Sciatic nerve (tissue), 2 donors: ENCODE results near the gene ARSG. TPM values are rescaled to one million over a fixed set of nuclear protein-coding genes. Genes with fewer than 3 reads are reported as not detected.
A peak's percentile ranks its signal among the peaks of the same experiment; 100 is the strongest.
"Not testable (repeated sequence)": the region's sequence is repeated elsewhere in the genome, so short reads cannot be mapped to it uniquely, and the experiment has no call there.

ENCODE experiments used
- ATAC-seq: fragments of 200-7000 bp; cut with Tn5 transposase; one replicate; pipeline ENCODE4 v1.9.1; 2020; ENCODE audit warnings: mild to moderate bottlenecking, moderate library complexity
- DNase-seq: peaks from one replicate; pipeline ENCODE4 v3.0.0-alpha.2; 2020; ENCODE audit warnings: low spot score
- intact Hi-C: fragments of 100-400 bp; cut with DNase I; formaldehyde crosslinking; loops from one replicate; pipeline ENCODE4 v1.14.2; 2022
- total RNA-seq: library from RNA; stranded (reverse); fragmentation: NEBNext Ultra II Directional; extraction: Animal tissue kit (Norgen Biotek cat#: 25700); gene quantifications from one replicate; pipeline ENCODE4 v1.2.1, GENCODE V29; 2021
- donor health status: DM: no; HTN: no; CAD: no.
- donor health status: DM: no; HTN: no; CAD: no.

The ARSG gene
- total RNA-seq, 1 donor from 2014 or later = 7.0 TPM

DNA sequence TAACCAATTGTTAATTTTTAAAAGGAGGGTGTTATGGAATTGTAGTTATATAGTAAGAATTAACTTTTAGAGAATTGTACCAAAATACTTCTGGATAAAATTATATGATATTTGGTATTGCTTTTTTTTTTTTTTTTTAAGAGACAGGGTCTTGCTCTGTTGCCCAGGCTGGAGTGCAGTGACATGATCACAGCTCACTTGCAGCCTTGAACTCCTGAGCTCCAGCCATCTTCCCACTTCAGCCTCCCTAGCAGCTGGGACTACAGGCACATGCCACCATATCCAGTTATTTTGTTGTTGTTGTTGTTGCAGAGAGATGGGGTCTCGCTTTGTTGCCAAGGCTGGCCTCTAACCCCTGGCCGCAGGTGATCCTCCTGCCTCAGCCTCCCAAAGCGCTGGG, 8.5 kb downstream of the ARSG start:
- DNase-seq = no peak
- ATAC-seq = no peak
- intact Hi-C loops = no loop called here

DNA sequence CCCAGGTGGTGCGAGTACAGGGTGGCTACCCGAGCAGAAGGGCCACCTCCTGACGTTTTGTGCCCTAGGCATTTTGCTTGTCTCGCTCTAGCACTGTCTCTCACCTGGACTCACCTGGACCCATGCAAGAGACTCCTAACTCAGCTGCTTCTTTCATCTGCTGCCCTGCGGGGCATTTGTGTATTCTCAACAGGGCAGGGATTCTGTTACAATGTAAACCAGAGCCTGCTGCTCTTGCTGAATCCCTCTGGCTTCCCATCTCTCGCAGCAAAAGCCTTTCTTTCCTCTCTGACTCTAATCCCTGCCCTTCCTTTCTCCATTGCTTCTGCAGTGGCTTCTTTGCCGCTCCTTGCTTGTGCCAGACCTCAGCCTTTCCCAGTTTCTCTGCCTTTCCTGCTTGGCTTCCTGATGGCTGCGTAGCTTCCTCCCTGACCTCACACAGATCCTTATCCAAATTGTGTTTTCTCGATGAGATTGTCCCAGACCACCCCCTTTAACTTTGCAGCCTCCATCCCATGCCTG, 10.2 kb downstream of the ARSG start:
- no peak for DNase-seq
- ATAC-seq = peak; percentile 48
- intact Hi-C loops = no loop called here

DNA sequence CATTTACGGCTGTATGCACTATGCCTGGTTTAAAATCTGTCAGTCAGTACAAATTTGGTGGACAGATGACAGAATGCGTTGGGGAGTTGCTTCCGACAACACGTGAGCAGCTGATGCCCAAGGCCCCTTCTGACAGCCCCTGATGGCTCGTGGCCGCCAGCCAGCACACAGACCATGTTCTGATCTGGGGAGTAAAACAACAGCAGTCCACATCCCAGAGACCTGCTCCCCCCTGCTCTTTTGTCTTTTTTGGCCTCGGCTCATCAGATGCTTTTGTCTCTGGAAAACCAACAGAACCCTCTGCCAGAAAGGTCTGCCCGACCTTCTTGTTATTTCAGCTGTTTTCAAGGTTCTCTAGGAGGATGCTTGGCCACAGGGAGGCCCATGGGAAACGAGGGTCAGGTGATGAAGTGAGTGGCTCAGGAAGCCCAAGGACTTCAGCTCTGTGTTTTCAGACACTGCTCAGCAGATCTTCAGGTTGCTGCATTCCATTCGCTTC, 10.8 kb downstream of the ARSG start:
- peak; percentile 94 for ATAC-seq
- intact Hi-C loops = no loop called here

DNA sequence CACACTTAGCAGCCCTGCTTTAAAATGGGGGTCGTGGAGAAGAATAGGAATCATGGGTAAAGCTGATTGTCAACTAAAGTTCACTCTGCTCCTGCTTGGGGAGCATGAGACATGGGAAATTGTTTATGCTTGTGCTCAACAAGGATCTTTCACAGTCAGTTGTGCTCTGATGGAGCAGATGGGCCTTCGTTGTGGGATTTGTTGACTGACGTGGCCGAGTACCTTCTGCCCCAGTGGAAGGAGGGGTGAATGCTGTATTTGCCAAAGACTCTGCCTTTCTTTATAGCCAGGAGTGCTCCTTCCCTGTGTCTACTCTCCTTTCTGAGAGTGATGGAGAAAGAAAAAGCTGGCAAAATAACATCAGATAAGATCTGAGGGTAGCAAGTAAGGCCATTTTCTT, 11.4 kb downstream of the ARSG start:
- intact Hi-C loops = no loop called here
- ATAC-seq (peak; percentile 71), DNase-seq (no peak)

More for the DNA sequence above, 10.8 kb downstream of the ARSG start:
- peak; percentile 63 for DNase-seq

DNA sequence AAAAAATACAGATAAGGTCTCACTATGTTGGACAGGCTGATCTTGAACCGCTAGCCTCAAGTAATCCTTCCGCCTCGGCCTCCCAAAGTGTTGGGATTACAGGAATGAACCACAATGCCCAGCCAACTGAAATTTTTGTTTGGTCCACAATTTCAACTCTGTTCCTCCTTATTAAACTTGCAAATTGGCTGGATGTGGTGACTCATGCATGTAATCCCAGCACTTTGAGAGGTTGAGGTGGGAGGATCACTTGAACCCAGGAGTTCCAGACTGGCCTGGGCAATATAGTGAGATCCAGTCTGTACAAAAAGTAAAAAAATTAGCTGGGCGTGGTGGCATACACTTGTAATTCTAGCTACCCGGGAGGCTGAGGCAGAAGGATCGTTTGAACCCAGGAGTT, 13.4 kb downstream of the ARSG start:
- intact Hi-C loops = no loop called here
- DNase-seq (no peak), ATAC-seq (no peak)

DNA sequence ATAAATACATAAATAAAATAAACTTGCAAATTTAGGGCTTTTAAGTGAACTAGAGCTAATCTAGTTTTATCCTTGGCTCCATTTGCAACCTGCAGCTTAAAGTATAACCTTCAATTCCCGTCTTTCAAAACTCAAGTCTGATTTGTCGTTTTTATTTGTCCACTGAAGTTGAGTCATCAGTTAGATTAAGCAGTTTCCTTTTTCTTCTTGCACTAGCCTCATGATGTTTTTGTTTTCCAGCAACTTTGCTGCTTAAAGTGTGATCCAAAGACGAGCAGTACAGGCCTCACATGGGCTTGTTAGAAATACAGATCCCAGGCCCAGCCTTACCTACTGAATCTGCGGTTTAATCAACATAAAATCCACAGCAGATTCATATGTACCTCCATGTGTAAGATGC, 13.8 kb downstream of the ARSG start:
- DNase-seq (no peak), ATAC-seq (no peak)
- intact Hi-C loops = no loop called here

DNA sequence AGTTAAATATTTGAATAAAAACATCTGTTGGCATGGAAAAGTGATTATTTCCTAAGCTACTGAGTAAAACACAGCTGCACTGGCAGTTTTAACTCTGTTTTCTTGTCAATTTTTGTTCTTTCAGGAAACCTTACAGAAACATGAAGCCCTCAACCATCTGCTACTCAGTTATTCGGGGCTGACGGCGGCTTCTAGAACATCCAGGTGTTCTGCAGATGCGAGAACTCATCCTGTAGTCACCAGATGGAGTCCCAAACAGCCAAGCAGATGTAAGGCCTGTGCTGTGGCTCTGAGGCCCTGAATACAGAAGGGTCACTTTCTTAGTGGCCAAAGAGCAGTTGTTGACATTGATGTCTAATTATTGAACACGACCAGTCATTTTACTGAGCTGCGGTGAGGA, 15.5 kb downstream of the ARSG start:
- intact Hi-C loops = no loop called here
- ATAC-seq = no peak
- DNase-seq = no peak

DNA sequence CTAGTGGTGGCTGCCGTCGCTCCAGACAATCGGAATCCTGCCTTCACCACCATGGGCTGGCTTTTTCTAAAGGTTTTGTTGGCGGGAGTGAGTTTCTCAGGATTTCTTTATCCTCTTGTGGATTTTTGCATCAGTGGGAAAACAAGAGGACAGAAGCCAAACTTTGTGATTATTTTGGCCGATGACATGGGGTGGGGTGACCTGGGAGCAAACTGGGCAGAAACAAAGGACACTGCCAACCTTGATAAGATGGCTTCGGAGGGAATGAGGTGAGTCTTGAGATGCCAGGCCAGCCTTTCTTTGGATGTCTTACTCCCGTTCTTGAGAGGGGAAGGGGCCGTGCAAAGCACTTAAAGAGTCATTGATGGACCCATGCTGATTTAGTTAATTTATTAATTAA, 16.1 kb downstream of the ARSG start:
- intact Hi-C loops = no loop called here
- ATAC-seq (no peak), DNase-seq (no peak)

DNA sequence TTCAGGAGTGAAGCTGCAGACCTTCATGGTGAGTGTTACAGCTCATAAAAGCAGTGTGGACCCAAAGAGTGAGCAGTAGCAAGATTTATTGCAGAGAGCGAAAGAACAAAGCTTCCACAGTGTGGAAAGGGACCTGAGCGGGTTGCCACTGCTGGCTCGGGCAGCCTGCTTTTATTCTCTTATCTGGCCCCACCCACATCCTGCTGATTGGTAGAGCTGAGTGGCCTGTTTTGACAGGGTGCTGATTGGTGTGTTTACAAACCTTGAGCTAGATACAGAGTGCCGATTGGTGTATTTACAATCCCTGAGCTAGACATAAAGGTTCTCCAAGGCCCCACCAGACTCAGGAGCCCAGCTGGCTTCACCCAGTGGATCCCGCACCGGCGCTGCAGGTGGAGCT, 17.2 kb downstream of the ARSG start:
- ATAC-seq, intact Hi-C loops, DNase-seq: not testable (repeated sequence)

DNA sequence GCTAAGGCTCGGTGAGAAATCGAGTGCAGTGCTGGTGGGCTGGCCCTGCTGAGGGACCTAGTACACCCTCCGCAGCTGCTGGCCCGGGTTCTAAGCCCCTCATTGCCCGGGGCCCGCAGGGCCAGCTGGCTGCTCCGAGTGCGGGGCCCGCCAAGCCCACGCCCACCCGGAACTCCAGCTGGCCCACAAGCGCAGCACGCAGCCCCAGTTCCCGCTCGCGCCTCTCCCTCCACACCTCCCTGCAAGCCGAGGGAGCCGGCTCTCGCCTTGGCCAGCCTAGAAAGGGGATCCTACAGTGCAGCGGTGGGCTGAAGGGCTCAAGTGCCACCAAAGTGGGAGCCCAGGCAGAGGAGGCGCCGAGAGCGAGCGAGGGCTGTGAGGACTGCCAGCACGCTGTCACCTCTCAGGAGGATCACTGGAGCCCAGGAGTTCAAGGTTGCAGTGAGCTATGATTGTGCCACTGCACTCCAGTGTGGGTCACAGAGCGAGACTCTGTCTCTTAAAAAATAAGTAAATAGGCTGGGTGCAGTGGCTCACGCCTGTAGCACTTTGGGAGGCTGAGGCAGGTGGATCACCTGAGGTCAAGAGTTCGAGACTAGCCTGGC, 17.9 kb downstream of the ARSG start:
- ATAC-seq, intact Hi-C loops, DNase-seq: not testable (repeated sequence)

DNA sequence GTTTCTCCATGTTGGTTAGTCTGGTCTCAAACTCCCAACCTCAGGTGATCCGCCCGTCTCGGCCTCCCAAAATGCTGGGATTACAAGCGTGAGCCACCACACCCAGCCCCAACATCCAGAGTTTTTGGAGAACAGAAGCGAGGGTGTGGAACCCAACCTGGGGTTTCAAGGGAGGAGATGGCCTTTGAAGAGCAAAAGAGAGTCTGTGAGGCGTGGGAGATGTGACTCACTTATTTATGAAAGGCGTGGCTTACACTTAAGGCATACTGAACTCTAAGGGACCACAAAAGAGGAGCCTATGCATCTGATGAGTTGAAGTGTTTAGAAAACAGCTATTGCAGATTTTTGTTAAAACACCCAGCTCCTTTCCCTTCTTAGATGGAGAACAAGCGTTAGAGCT, 18.9 kb downstream of the ARSG start:
- ATAC-seq = no peak
- intact Hi-C loops = no loop called here

DNA sequence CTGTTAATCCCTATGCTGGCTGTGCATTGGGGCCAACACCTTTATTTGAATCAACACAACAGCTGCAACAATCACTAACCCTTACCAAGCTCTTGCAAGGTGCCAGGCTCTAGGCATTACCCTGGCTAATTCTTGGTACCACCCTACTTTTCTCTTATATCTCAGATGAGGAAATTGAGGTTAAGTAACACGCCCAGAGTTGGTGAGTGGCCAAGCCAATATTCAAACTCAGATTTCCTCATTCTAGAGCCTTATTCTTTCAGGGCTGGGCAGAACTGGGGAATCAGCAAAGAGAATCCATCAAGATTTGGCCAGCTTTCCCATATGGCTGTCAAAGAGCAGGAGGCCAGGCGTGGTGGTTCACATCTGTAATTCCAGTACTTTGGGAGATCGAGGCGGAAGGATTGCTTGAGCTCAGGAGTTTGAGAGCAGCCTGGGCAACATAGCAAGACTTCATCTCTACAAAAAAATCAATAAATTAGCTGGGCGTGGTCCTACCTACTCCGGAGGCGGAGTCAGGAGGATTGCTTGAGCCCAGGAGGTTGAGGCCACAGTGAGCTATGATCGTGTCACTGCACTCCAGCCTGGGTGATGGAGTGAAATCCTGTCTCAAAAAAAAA, 23.7 kb downstream of the ARSG start:
- intact Hi-C loops = no loop called here
- no peak for DNase-seq
- ATAC-seq = no peak

More for the DNA sequence above, 18.9 kb downstream of the ARSG start:
- DNase-seq = no peak

DNA sequence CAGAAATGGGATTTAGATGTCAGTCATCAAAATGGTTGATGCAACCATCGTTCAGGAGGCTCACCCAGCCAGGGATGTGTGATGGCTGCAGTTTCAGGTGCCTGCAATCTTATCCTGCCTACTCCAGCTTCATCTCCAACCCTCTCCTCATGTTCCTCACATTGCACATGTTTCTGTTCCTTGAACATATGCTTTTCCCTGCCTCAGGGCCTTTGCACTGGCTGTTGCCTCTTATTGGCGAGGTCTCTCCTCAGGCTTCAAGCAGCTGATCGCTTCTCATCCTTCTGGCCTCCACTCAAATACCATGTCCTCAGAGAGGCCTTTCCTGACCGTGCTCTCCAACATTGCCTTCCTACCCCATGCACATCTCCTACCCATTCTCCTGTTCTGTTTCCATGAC, 24.6 kb downstream of the ARSG start:
- DNase-seq (no peak), ATAC-seq (no peak)
- intact Hi-C loops = no loop called here

DNA sequence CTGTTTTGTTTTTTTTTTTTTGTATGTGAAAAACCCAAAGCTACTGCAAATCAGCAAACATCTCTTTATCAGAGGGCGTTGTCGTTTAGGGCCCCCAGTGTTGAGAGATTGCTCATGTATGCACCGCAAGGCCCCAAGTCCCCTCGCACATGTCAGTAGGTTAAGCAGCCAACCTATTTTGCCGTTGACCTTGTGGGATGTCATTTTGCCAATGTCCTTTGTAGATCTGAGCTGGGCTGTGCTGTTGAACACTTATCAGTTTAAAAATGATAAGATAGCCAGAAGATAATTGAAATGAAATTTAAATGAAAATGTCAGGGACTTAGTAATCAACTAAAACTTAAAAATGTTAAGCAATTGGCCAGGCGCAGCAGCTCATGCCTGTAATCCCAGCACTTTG, 26.2 kb downstream of the ARSG start:
- intact Hi-C loops = no loop called here
- no peak for ATAC-seq
- no peak for DNase-seq

DNA sequence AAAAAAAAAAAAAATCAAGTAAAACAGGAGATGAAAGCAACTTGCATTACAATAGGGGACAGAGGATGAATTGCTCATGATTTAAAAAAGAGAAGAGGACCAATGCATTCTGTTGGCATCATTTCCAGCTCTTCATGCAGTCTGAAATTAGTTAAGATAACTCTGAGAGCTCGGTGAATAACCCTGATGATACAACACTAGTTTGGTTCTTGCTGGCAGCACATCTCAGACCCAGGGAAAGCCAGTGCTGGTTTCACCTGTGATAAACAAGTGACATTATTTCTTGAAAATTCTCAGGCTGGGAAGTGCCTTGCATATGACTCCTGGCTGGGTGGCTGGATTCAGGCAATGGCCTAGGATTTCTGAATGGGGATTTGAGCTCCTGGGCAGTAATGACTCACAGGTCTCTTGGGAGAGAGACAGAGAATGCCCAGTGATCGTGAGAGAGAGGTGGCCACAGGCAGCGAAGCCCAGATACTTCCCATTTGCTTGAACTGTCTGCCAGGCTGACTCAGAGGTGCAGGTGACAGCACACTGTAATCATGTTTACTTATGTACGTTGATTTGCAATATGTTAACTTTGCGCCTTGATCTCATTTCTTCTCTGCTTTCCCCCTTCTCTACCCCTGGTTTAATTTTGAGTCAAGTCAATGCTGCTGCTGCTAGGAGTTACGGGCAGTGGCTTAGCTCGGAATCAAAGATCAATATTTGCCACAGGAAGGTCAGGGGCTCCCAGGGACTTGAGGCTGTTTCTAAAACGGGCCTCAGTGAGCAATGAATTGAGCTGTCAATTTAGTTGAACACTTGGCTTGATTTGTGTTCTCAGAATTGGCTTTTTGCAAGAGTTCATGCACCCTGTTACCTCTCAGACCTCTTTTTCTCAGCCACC, 27.1 kb downstream of the ARSG start:
- ATAC-seq (no peak), DNase-seq (no peak)
- intact Hi-C loops = no loop called here

DNA sequence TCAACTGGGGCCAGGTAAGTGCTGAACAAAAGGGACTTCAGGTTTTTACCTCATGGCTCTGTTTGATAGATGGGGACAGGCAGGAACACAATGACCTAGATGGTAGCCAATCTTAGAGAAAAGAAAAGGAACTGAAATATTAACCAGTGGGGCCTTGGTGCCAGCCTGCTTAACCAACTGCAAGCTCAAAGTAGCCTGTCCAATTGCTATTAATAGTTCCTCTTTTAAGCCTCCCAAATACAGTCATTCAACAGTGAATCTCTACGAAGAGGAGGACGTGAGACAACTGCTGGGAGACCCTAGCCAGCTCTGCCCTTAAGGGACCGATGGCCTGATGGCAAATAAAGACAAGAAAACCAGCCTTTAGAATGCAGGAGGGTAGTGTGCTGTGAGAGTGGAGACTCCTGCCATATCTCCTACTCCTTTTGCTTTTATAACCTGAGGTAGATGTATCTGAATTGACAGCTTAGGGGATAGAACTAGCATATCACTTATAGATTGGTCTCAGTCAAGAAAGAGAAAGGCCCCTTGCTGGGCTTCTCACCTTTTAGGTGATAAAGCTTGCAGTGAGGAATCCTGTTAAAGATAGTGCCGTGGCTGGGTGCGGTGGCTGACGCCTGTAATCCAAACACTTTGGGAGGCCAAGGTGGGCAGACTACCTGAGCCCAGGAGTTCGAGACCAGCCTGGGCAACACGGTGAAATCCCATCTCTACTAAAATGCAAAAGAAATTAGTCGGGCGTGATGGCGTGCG, 28.3 kb downstream of the ARSG start:
- DNase-seq = no peak
- no peak for ATAC-seq
- intact Hi-C loops = no loop called here

DNA sequence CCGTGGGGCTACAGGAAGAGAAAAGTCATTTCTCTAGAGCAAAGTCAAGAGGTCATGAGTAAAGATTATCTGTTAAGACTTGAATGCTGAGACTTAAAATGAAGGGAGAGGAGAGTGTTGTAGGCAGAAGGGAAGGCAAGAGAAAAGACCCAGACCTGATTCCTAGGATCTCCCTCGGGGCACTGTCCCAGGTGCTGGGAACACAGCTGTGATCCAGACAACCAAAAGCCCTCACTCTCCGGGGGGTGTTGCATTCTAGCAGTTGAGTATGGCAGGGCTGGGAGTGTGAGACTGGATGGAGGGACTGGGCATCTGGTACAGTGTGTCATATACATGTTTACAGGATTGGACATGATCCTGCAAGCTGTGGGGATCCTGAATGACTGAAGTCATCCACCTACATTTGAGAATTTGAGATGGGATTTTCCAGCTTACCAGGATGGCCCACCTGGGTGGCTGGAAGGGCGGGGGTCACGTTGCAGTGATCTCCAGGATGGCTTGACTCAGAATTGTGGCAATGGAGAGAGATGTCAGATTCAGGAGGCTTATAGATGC, 29.1 kb downstream of the ARSG start:
- intact Hi-C loops = no loop called here
- DNase-seq = no peak
- no peak for ATAC-seq

DNA sequence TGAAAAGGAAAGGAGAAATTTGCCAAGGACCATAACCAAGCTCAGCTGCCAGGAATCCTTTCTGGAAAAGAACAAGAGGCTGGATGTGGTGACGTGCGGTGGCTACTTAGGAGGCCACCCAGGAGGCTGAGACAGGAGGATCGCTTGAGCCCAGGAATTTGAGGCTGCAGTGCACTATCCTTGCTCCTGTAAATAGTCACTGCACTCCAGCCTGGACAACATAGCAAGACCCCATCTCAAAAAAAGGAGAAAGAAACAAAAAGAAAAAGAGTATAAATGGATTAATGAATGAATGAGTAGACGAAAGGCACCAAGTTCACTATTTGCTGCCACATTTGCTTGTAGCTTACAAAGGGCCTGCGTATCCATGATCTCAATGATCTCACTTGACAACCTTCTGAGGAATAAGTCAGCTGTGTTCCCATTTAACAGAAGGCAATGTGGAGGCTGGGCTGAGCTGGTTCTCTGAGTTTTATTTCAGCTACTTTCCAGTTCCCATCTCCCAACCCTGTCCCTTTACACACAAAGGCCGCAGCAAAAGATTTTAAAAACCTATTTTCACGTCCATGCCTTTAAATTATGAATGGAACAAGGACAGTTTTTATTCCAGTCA, 29.8 kb downstream of the ARSG start:
- intact Hi-C loops = no loop called here
- DNase-seq = no peak
- ATAC-seq = no peak
